NCI-H2029 (cell line): Measurements from ENCODE around the gene PRMT7.

Experiments
- DNase-seq: peaks from one replicate; lab custom pipeline; 2025; lab: John Stamatoyannopoulos, UW

PRMT7 gene

GRCh38 chr16:68376590-68376989 is 65.8 kb downstream of the PRMT7 start:
- no peak for DNase-seq

GRCh38 chr16:68377221-68377620 is 66.4 kb downstream of the PRMT7 start:
- DNase-seq = no peak

GRCh38 chr16:68377667-68378393 is 67.0 kb downstream of the PRMT7 start:
- DNase-seq = no peak

GRCh38 chr16:68378436-68379415 is 67.9 kb downstream of the PRMT7 start:
- DNase-seq = no peak

- no peak for DNase-seq
Observed at GRCh38 chr16:68379472-68380347, 68.9 kb downstream of the PRMT7 start.

GRCh38 chr16:68380348-68380670 is 69.5 kb downstream of the PRMT7 start:
- no peak for DNase-seq

- DNase-seq = no peak
Observed at GRCh38 chr16:68380676-68381362, 70.0 kb downstream of the PRMT7 start.

GRCh38 chr16:68381363-68381724 is 70.5 kb downstream of the PRMT7 start:
- no peak for DNase-seq

GRCh38 chr16:68382296-68382718 is 71.5 kb downstream of the PRMT7 start:
- no peak for DNase-seq

GRCh38 chr16:68383858-68384257 is 73.0 kb downstream of the PRMT7 start:
- DNase-seq = no peak

- DNase-seq = no peak
Observed at GRCh38 chr16:68384288-68385161, 73.7 kb downstream of the PRMT7 start.

GRCh38 chr16:68385371-68385770 is 74.6 kb downstream of the PRMT7 start:
- DNase-seq = no peak

GRCh38 chr16:68386628-68387027 is 75.8 kb downstream of the PRMT7 start:
- no peak for DNase-seq

GRCh38 chr16:68387301-68387700 is 76.5 kb downstream of the PRMT7 start:
- DNase-seq = no peak

- no peak for DNase-seq
Observed at GRCh38 chr16:68388124-68388523, 77.3 kb downstream of the PRMT7 start.

- no peak for DNase-seq
Observed at GRCh38 chr16:68389006-68389405, 78.2 kb downstream of the PRMT7 start.

- no peak for DNase-seq
Observed at GRCh38 chr16:68389750-68390371, 79.0 kb downstream of the PRMT7 start.

GRCh38 chr16:68393333-68393732 is 82.5 kb downstream of the PRMT7 start:
- DNase-seq = no peak

GRCh38 chr16:68395167-68395786 is 84.5 kb downstream of the PRMT7 start:
- no peak for DNase-seq

- no peak for DNase-seq
Observed at GRCh38 chr16:68395815-68396214, 85.0 kb downstream of the PRMT7 start.
